GM12878 (cell line): Measurements from ENCODE around the gene LRRC3C. TPM values are rescaled to one million over a fixed set of nuclear protein-coding genes. Genes with fewer than 3 reads are reported as not detected.

Source experiments
- ATAC-seq: fragments of 200-7000 bp; cut with Tn5 transposase; 3 replicates; pipeline ENCODE4 v1.9.1; 2020; ENCODE audit warnings: mild to moderate bottlenecking, moderate library complexity
- BruUV-seq: library from RNA; stranded (reverse); fragments of 400-500 nt; replicated peaks from 2 replicates; lab custom pipeline; 2021; lab: Mats Ljungman, UMichigan
- CTCF ChIA-PET: fragments of 300-600 bp; sonication (Branson Sonifier 250); formaldehyde crosslinking; extraction: SDS; loops from one replicate; lab custom pipeline; 2021; ENCODE audit warnings: inconsistent platforms; lab: Yijun Ruan, JAX
- POLR2A ChIA-PET: fragments of 350-600 bp; formaldehyde crosslinking; extraction: SDS; loops from one replicate; lab custom pipeline; 2021; ENCODE audit warnings: inconsistent platforms; lab: Charles Lee
- RAD21 ChIA-PET: fragments of 300-600 bp; sonication (Branson Sonifier 250); formaldehyde crosslinking; loops from one replicate; lab custom pipeline; 2023; ENCODE audit warnings: antibody characterized with exemption; ENCODE audit not compliant: unreplicated experiment; lab: Charles Lee
- SMC1A ChIA-PET: fragments of 300-600 bp; sonication (Branson Sonifier 250); formaldehyde crosslinking; loops from one replicate; lab custom pipeline; 2023; ENCODE audit not compliant: unreplicated experiment, uncharacterized antibody; lab: Charles Lee
- DNase-seq: peaks from one replicate; pipeline ENCODE4 v3.0.0-alpha.2; 2011; ENCODE audit warnings: low read depth, low spot score
- FAIRE-seq: peaks from 3 replicates; lab custom pipeline; 2011; peaks lifted over from hg19 to GRCh38; lab: Jason Lieb, UNC
- H2AFZ ChIP-seq: 2 replicates; pipeline ENCODE4 v1.6.0; 2011; ENCODE audit warnings: low read depth, low read length, control low read depth; ENCODE audit not compliant: control insufficient read depth
- H3K27ac ChIP-seq: 2 replicates; pipeline ENCODE4 v1.5.1; 2011; ENCODE audit warnings: control low read depth; ENCODE audit not compliant: control insufficient read depth, insufficient read depth
- H3K27me3 ChIP-seq, 2 experiments: replicated peaks in 1 of 2; 2 replicates each; pipeline versions ENCODE4 v1.6.0 to v1.6.1; 2011; ENCODE audit warnings: low read length in 1 of 2; ENCODE audit not compliant: control insufficient read depth in 2 of 2, insufficient read depth in 2 of 2
- H3K36me3 ChIP-seq, 2 experiments: 2 replicates each; pipeline ENCODE4 v1.5.1; 2011; ENCODE audit warnings: low read length in 1 of 2; ENCODE audit not compliant: control insufficient read depth in 2 of 2, insufficient read depth in 2 of 2
- H3K4me1 ChIP-seq: 2 replicates; pipeline ENCODE4 v1.6.1; 2011; ENCODE audit warnings: mild to moderate bottlenecking, low read length, moderate library complexity, mixed read lengths; ENCODE audit not compliant: control insufficient read depth, insufficient read depth
- H3K4me2 ChIP-seq: 2 replicates; pipeline ENCODE4 v1.6.0; 2011; ENCODE audit warnings: control low read depth; ENCODE audit not compliant: control insufficient read depth, insufficient read depth
- H3K4me3 ChIP-seq: fragments of 200-600 bp; sonication (generic); 2 replicates; pipeline ENCODE4 v1.5.1; 2016
- H3K79me2 ChIP-seq: 2 replicates; pipeline ENCODE4 v1.6.0; 2011; ENCODE audit warnings: low read length; ENCODE audit not compliant: control insufficient read depth, insufficient read depth
- H3K9ac ChIP-seq: 2 replicates; pipeline ENCODE4 v1.8.0; 2011; ENCODE audit warnings: low read length, control low read depth, mixed read lengths; ENCODE audit not compliant: control insufficient read depth, insufficient read depth
- H3K9me3 ChIP-seq: replicated peaks from 3 replicates; pipeline ENCODE4 v1.5.1; 2011; ENCODE audit warnings: mild to moderate bottlenecking, low read length; ENCODE audit not compliant: control insufficient read depth, insufficient read depth
- H4K20me1 ChIP-seq: 2 replicates; pipeline ENCODE4 v1.6.0; 2011; ENCODE audit not compliant: control insufficient read depth, insufficient read depth
- GATAD2B ChIP-seq: fragments of 450-650 bp; conservative IDR thresholded peaks from 2 replicates; pipeline ENCODE4 v1.6.1; 2017; ENCODE audit warnings: low read depth, mild to moderate bottlenecking, moderate library complexity
- NFIC ChIP-seq: IDR thresholded peaks from 2 replicates; pipeline ENCODE4 v1.6.1; 2012; ENCODE audit warnings: low read depth, mild to moderate bottlenecking, inconsistent platforms, low read length, moderate library complexity
- ZNF384 ChIP-seq: IDR thresholded peaks from 2 replicates; pipeline ENCODE4 v1.6.1; 2012; ENCODE audit warnings: low read depth, mild to moderate bottlenecking, low read length, improper control_type of control experiment, borderline replicate concordance
- WGBS: methylation state at CpG from one replicate; pipeline ENCODE4 v1.1.6; 2016; ENCODE audit warnings: low lambda C conversion rate; ENCODE audit not compliant: insufficient replicate concordance, insufficient coverage; ENCODE audit errors: missing lambda C conversion rate; 5-methylcytosine and 5-hydroxymethylcytosine counted together
- in situ Hi-C: fragments of 300-500 bp; cut with MboI; formaldehyde crosslinking; loops from 9 replicates; pipeline ENCODE4 v1.14.3; 2018; ENCODE audit warnings: mixed read lengths
- intact Hi-C: fragments of 100-400 bp; cut with micrococcal nuclease; formaldehyde crosslinking; loops from one replicate; pipeline ENCODE4 v1.14.2; 2022; ENCODE audit not compliant: unreplicated experiment
- polyA plus RNA-seq, 11 experiments: library from polyadenylated mRNA; depleted of rRNA in 4 of 11; unstranded in 6 of 11; stranded (reverse) in 5 of 11; fragments of >200 nt; fragmentation: Nextera tagmentation in 4 of 11; fragmentation: Illumina TruSeq in 1 of 11; extraction: Ambion mirVana in 4 of 11; extraction: Trizol in 1 of 11; gene quantifications; 1 replicate in 1 of 11; 2 replicates in 10 of 11; pipeline versions ENCODE4 v1.2.1 to v1.2.3, GENCODE V29; 2011 to 2016; ENCODE audit warnings: inconsistent platforms in 2 of 11, missing spikeins in 2 of 11, low read depth in 1 of 11
- total RNA-seq, 4 experiments: library from RNA; depleted of rRNA in 3 of 4; stranded (reverse); fragments of >200 nt in 3 of 4; fragmentation: Illumina TruSeq in 1 of 4; extraction: Trizol in 1 of 4; gene quantifications; 2 replicates each; pipeline versions ENCODE4 v1.2.1 to v1.2.3, GENCODE V29; 2013 to 2021

LRRC3C gene
- total and polyA plus RNA-seq, 10 of the 15 experiments (the other 5 are each of a cell fraction or from before 2014, with no cell fraction given), result not detected

DNA sequence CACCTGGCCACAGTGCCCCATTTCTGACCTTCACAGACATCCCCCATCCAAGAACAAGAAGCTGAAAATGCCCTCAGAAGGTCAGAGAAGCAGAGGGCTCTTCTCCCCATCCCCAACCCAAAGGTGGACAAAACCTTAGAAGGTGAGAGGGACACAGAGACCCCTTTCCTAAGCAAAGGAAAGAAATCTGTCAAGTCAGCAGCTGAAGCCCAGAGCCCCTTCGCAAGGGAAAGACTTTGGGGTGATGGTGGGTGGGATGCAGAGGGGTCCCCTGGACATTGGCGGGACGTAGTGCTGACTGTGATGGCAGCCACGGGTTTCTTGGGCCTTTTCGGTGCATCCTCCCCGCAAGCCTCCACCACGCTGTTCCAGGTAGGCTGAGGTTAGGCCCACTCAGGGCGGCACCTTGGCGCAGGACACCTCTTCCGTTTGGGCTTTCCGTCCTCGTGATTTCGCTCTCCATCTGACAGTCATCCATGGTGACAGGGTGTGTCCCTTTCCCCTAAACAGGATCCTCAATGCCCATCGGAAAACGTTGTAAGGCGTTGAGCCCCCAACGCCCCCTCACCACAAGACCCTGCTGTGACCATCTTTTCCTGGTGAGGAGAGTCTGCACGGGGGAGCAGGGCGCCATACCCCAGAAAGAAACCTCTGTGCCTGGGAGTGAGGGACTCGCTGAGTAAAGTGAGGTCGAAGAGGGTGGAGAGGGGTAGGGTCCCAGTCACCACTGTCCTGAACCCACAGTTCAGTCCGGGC is 24.6 kb downstream of the LRRC3C start:
- FAIRE-seq (no peak), DNase-seq (no peak), ATAC-seq (no peak)
- H3K4me1 ChIP-seq, result peaks cover 3% of the 10 kb centered on the region; the same call in 1 of the 2 replicates
- no peaks in the 10 kb centered on the region for H3K9me3 ChIP-seq
- peak overlapping the region; percentile 76 for H2AFZ ChIP-seq
- peak overlapping the region; percentile 73 for H3K4me2 ChIP-seq
- H3K27ac ChIP-seq, result no peak overlapping the region
- 57% methylated on average over 22 of the region's 22 CpGs for WGBS
- in situ Hi-C loops, result no loop called here
- no TSS peak for BruUV-seq
- SMC1A ChIA-PET, result no interaction called here
- POLR2A ChIA-PET, result interaction anchor here (0.6 to 1.2 kb wide), 2 partner anchors 12 to 717 kb away, joined by 3 to 4 read pairs; no protein-coding TSS in a partner anchor
- RAD21 ChIA-PET, result interaction anchor here (0.6 to 1.5 kb wide), 2 partner anchors 14 to 28 kb away, joined by 3 read pairs; partner anchors contain the start of gene PSMD3
- H3K9ac ChIP-seq, result no peak overlapping the region
- no peaks in the 10 kb centered on the region for H3K27me3 ChIP-seq
- intact Hi-C loops, result no loop called here
- CTCF ChIA-PET, result no interaction called here
- H3K4me3 ChIP-seq, result peak overlapping the region; percentile 41; the same call in 1 of the 2 replicates
- H3K36me3 ChIP-seq, result no peaks in the 10 kb centered on the region
- no peaks in the 10 kb centered on the region for H4K20me1 ChIP-seq
- H3K79me2 ChIP-seq, result no peaks in the 10 kb centered on the region
- TF ChIP-seq ZNF384 (no peak), GATAD2B (0 out of 2 replicates have a peak, but pooled peaks have one; percentile 22), NFIC (no peak)
